OCI-LY7 (cell line): ENCODE data around the gene CSTPP1.

Experiments used
- CTCF ChIP-seq: fragments of 200-600 bp; sonication (generic); conservative IDR thresholded peaks from 2 replicates; pipeline ENCODE4 v1.5.1; 2014; ENCODE audit warnings: mild to moderate bottlenecking, antibody characterized with exemption, low read length, moderate library complexity, mixed read lengths
- EZH2phosphoT487 ChIP-seq: fragments of 200-600 bp; sonication (generic); IDR thresholded peaks from 2 replicates; pipeline ENCODE4 v1.6.1; 2018; ENCODE audit warnings: low read depth, borderline replicate concordance, mild to moderate bottlenecking, mixed run types, antibody characterized with exemption, low read length, moderate library complexity, mixed read lengths

GRCh38 chr11:46900091-46900746 is 36.3 kb upstream of the CSTPP1 start:
- no peak for TF ChIP-seq EZH2phosphoT487
- TF ChIP-seq CTCF, result no peak
